Lung (tissue), 12 donors: Measurements from ENCODE around the gene SEC14L5. TPM values are rescaled to one million over a fixed set of nuclear protein-coding genes. Genes with fewer than 3 reads are reported as not detected.

Experiments
- ATAC-seq: fragments of 200-7000 bp; cut with Tn5 transposase; one replicate; pipeline ENCODE4 v1.9.1; 2020; ENCODE audit warnings: moderate number of reproducible peaks; ENCODE audit not compliant: insufficient read depth, low FRiP score
- DNase-seq, 3 donors: peaks; one replicate each; pipeline ENCODE4 v3.0.0-alpha.2; 2013 to 2017
- H3K27ac ChIP-seq, 2 donors: one replicate each; pipeline ENCODE4 v1.5.1; 2013; ENCODE audit warnings: mild to moderate bottlenecking in 2 of 2, moderate library complexity in 2 of 2, control low read depth in 1 of 2, inconsistent platforms in 1 of 2, low read depth in 1 of 2, low read length in 1 of 2
- H3K27me3 ChIP-seq, 3 donors: one replicate each; pipeline ENCODE4 v1.5.1; 2013; ENCODE audit warnings: low read length in 2 of 3; ENCODE audit not compliant: control insufficient read depth in 3 of 3, insufficient read depth in 3 of 3
- H3K36me3 ChIP-seq, 4 donors: one replicate each; pipeline ENCODE4 v1.5.1; 2013; ENCODE audit warnings: low read length in 4 of 4, mild to moderate bottlenecking in 1 of 4, moderate library complexity in 1 of 4; ENCODE audit not compliant: control insufficient read depth in 4 of 4, insufficient read depth in 4 of 4
- H3K4me1 ChIP-seq, 5 donors: one replicate each; pipeline ENCODE4 v1.5.1; 2013; ENCODE audit warnings: low read length in 5 of 5, mild to moderate bottlenecking in 2 of 5, moderate library complexity in 1 of 5; ENCODE audit not compliant: control insufficient read depth in 5 of 5, insufficient read depth in 5 of 5
- H3K4me3 ChIP-seq: one replicate; pipeline ENCODE4 v1.5.1; 2013; ENCODE audit warnings: mild to moderate bottlenecking, control low read depth, moderate library complexity
- H3K9ac ChIP-seq, 2 donors: one replicate each; pipeline ENCODE4 v1.5.1; 2013; ENCODE audit warnings: low read length in 2 of 2, control low read depth in 1 of 2; ENCODE audit not compliant: insufficient read depth in 1 of 2
- H3K9me3 ChIP-seq, 4 donors: one replicate each; pipeline ENCODE4 v1.5.1; 2013; ENCODE audit warnings: low read length in 3 of 4, mild to moderate bottlenecking in 1 of 4, moderate library complexity in 1 of 4; ENCODE audit not compliant: control insufficient read depth in 4 of 4, insufficient read depth in 3 of 4
- WGBS, 2 donors: extraction: QIAGEN DNeasy Blood & Tissue Kit; methylation state at CpG; one replicate each; pipeline ENCODE4 v1.1.7; 2013; 5-methylcytosine and 5-hydroxymethylcytosine counted together
- polyA plus RNA-seq, 2 donors: library from polyadenylated mRNA; stranded (reverse); fragments of 200-250 nt; gene quantifications; one replicate each; pipeline ENCODE4 v1.2.1, GENCODE V29; 2013
- total RNA-seq, 2 donors: library from RNA; depleted of rRNA in 1 of 2; stranded (reverse); fragments of >200 nt in 1 of 2; gene quantifications; one replicate each; pipeline ENCODE4 v1.2.1, GENCODE V29; 2014 to 2021
- TF ChIP-seq, protein P1 (sequence below): IDR thresholded peaks from 2 replicates; pipeline ENCODE4 v1.5.1; 2012; ENCODE audit warnings: mild to moderate bottlenecking; ENCODE audit errors: control extremely low read depth, extremely low read depth
- donor health status: control.
- donor health status: control.
- donor health status: Bipolar disorder and iron deficiency.
- donor health status: healthy.
- donor health status: DM: yes; HTN: yes; CAD: no.

SEC14L5 gene
- total and polyA plus RNA-seq, 4 donors = 0.10 to 0.98 (median 0.28) TPM

DNA sequence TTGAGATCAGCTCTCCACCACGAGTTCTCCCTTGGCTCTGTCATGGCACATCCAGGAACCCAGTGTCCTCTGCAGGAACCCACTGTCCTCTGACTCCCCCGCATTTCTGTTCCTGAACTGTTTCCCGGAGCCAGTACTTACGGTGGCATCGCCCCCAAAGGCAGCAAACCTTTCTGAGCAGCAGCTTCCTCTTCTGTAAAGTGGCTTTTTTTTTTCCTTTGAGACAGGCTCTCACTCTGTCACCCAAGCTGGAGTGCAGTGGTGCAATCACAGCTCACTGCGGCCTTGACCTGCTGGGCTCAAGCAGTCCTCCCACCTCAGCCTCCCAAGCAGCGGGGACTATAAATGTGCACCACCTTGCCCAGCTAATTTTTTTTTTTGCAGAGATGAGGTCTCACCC is 43.4 kb downstream of the SEC14L5 start:
- Histone ChIP-seq H3K27me3 (no peaks in the 10 kb centered on the region), H3K4me3 (no peak overlapping the region), H3K36me3 (no peaks in the 10 kb centered on the region), H3K9ac (no peak overlapping the region), H3K9me3 (no peaks in the 10 kb centered on the region), H3K27ac (no peak overlapping the region), H3K4me1 (no peaks in the 10 kb centered on the region)
- WGBS, 2 donors = 38 to 57% methylated on average over 7 of the region's 7 CpGs
- ATAC-seq = no peak
- no peak for DNase-seq
- TF ChIP-seq, protein P1, sequence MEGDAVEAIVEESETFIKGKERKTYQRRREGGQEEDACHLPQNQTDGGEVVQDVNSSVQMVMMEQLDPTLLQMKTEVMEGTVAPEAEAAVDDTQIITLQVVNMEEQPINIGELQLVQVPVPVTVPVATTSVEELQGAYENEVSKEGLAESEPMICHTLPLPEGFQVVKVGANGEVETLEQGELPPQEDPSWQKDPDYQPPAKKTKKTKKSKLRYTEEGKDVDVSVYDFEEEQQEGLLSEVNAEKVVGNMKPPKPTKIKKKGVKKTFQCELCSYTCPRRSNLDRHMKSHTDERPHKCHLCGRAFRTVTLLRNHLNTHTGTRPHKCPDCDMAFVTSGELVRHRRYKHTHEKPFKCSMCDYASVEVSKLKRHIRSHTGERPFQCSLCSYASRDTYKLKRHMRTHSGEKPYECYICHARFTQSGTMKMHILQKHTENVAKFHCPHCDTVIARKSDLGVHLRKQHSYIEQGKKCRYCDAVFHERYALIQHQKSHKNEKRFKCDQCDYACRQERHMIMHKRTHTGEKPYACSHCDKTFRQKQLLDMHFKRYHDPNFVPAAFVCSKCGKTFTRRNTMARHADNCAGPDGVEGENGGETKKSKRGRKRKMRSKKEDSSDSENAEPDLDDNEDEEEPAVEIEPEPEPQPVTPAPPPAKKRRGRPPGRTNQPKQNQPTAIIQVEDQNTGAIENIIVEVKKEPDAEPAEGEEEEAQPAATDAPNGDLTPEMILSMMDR = no peak

DNA sequence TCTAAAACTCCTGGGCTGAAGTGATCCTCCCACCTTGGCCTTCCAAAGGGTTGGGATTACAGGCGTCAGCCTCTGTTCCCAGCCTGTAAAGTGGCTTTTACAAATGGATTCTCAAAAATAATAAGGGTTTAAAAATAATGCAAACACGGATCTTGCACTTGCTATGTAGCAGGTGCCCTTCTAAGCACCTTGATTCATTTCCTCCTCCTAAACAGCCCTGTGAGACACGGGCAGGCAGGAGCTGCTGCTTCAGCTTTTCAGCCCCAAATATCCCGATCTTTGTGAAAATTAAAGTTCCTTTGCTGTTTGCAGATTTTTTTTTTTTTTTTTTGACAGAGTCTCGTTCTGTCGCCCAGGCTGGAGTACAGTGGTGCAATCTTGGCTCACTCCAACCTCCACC is 43.9 kb downstream of the SEC14L5 start:
- no peaks in the 10 kb centered on the region for H3K9me3 ChIP-seq
- H3K27ac ChIP-seq = no peak overlapping the region
- H3K27me3 ChIP-seq = no peaks in the 10 kb centered on the region
- DNase-seq (no peak), ATAC-seq (no peak)
- TF ChIP-seq, protein P1 = no peak
- no peaks in the 10 kb centered on the region for H3K4me1 ChIP-seq
- H3K4me3 ChIP-seq = no peak overlapping the region
- WGBS, 2 donors = 65 to 78% methylated on average over 6 of the region's 6 CpGs
- H3K9ac ChIP-seq = no peak overlapping the region
- no peaks in the 10 kb centered on the region for H3K36me3 ChIP-seq

DNA sequence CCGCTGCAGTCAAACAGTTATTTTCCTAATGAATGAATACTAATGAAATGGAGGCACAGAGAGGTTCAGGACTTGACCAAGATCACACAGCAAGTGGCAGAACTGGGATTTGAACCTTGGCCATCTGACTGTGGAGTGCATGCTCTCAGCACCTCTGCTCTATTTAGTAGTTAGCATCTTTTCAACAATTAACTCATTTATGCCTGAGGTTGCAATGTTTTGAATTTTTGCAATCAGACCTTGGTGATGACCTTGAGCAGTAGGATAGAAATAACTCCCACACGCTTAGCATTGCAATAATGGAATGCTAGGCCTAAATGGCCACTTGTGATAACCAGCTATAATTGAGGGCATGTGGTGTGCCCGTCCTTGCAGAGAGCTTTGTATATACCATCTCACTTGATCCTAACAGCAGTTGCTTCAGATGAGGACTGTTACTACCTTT is 44.6 kb downstream of the SEC14L5 start:
- TF ChIP-seq, protein P1 = no peak
- no peaks in the 10 kb centered on the region for H3K9me3 ChIP-seq
- no peaks in the 10 kb centered on the region for H3K27me3 ChIP-seq
- no peak overlapping the region for H3K9ac ChIP-seq
- no peaks in the 10 kb centered on the region for H3K36me3 ChIP-seq
- no peak for ATAC-seq
- 76 to 86% methylated on average over 3 of the region's 3 CpGs for WGBS, 2 donors
- H3K4me1 ChIP-seq = no peaks in the 10 kb centered on the region
- no peak overlapping the region for H3K4me3 ChIP-seq
- no peak for DNase-seq
- H3K27ac ChIP-seq = no peak overlapping the region

DNA sequence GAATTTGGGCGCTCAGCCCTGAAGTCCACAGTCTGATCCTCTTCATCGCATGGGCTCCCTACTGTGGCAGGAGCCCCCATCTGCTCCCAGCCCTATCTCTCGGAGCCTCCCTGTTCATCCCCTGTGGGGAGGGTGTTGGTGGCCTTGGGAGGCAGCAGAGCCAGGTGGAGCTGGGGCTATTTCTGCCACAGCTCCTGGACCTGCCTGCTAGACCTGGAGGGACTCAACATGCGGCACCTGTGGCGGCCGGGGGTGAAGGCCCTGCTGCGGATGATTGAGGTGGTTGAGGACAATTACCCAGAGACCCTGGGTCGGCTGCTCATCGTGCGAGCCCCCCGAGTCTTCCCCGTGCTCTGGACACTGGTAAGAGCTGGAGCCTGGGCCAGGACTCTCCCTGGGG is 45.1 kb downstream of the SEC14L5 start:
- 84 to 92% methylated on average over 12 of the region's 12 CpGs for WGBS, 2 donors
- H3K4me3 ChIP-seq = no peak overlapping the region
- no peaks in the 10 kb centered on the region for H3K9me3 ChIP-seq
- TF ChIP-seq, protein P1 = no peak
- H3K4me1 ChIP-seq = no peaks in the 10 kb centered on the region
- no peak overlapping the region for H3K27ac ChIP-seq
- no peak for DNase-seq
- H3K9ac ChIP-seq = no peak overlapping the region
- no peaks in the 10 kb centered on the region for H3K27me3 ChIP-seq
- no peaks in the 10 kb centered on the region for H3K36me3 ChIP-seq
- ATAC-seq = no peak
